H1 (cell line): ENCODE data around the gene RELN. TPM values are rescaled to one million over a fixed set of nuclear protein-coding genes. Genes with fewer than 3 reads are reported as not detected.

ENCODE experiments used
- CTCF ChIA-PET: fragments of 300-600 bp; sonication (Branson Sonifier 250); formaldehyde crosslinking; loops from one replicate; lab custom pipeline; 2021; ENCODE audit not compliant: partially characterized antibody; lab: Charles Lee
- POLR2A ChIA-PET: fragments of 300-600 bp; sonication (Branson Sonifier 250); formaldehyde crosslinking; loops from one replicate; lab custom pipeline; 2021; ENCODE audit warnings: inconsistent platforms; ENCODE audit not compliant: partially characterized antibody; lab: Charles Lee
- DNase-seq, 2 experiments: peaks; one replicate each; pipeline versions ENCODE4 v3.0.0 to v3.0.0-alpha.2; 2010 to 2022; ENCODE audit warnings: low spot score in 2 of 2, low read depth in 1 of 2, mixed read lengths in 1 of 2
- FAIRE-seq: peaks from 2 replicates; lab custom pipeline; 2011; peaks lifted over from hg19 to GRCh38; lab: Jason Lieb, UNC
- H2AFZ ChIP-seq: 2 replicates; pipeline ENCODE4 v1.8.1; 2012; ENCODE audit warnings: low read length, inconsistent platforms
- H2AK5ac ChIP-seq: 2 replicates; pipeline ENCODE4 v1.6.1; 2013; ENCODE audit warnings: low read depth, low read length
- H2BK120ac ChIP-seq: replicated peaks from 2 replicates; pipeline ENCODE3; 2013; ENCODE audit warnings: low read depth, low read length, inconsistent platforms
- H2BK12ac ChIP-seq: 2 replicates; pipeline ENCODE4 v1.6.1; 2013; ENCODE audit warnings: low read depth, low read length
- H2BK15ac ChIP-seq: 2 replicates; pipeline ENCODE4 v1.6.1; 2013; ENCODE audit warnings: low read length
- H2BK20ac ChIP-seq: 2 replicates; pipeline ENCODE4 v1.6.1; 2013; ENCODE audit warnings: low read length
- H2BK5ac ChIP-seq: 2 replicates; pipeline ENCODE4 v1.6.1; 2013; ENCODE audit warnings: low read depth, low read length
- H3K14ac ChIP-seq: 2 replicates; pipeline ENCODE4 v1.6.1; 2013; ENCODE audit warnings: inconsistent platforms; ENCODE audit not compliant: insufficient read length
- H3K18ac ChIP-seq: 2 replicates; pipeline ENCODE4 v1.6.1; 2013; ENCODE audit warnings: low read length; ENCODE audit errors: extremely low read depth
- H3K23ac ChIP-seq: 2 replicates; pipeline ENCODE4 v1.6.1; 2013; ENCODE audit warnings: inconsistent platforms; ENCODE audit not compliant: insufficient read length
- H3K23me2 ChIP-seq: 2 replicates; pipeline ENCODE4 v1.6.1; 2013; ENCODE audit warnings: low read depth, low read length
- H3K27ac ChIP-seq: 2 replicates; pipeline ENCODE4 v1.6.1; 2011; ENCODE audit warnings: low read depth, low read length, inconsistent platforms
- H3K27me3 ChIP-seq, 4 experiments: replicated peaks in 1 of 4; 1 replicate in 1 of 4; 2 replicates in 3 of 4; pipeline versions ENCODE4 v1.6.1 to v1.8.1; 2011 to 2013; ENCODE audit warnings: low read length in 3 of 4, mild to moderate bottlenecking in 3 of 4, inconsistent platforms in 2 of 4, mixed read lengths in 2 of 4, moderate library complexity in 1 of 4; ENCODE audit not compliant: control insufficient read depth in 3 of 4, insufficient read depth in 3 of 4; ENCODE audit errors: extremely low read depth in 1 of 4
- H3K36me3 ChIP-seq, 4 experiments: 2 replicates each; pipeline versions ENCODE4 v1.6.1 to v1.8.1; 2011 to 2013; ENCODE audit warnings: mild to moderate bottlenecking in 4 of 4, low read length in 3 of 4, moderate library complexity in 2 of 4, control low read depth in 1 of 4, inconsistent platforms in 1 of 4; ENCODE audit not compliant: insufficient read depth in 4 of 4, control insufficient read depth in 2 of 4
- H3K4ac ChIP-seq: replicated peaks from 2 replicates; pipeline ENCODE3; 2013; ENCODE audit warnings: low read length, low read depth, mixed read lengths, inconsistent platforms; ENCODE audit not compliant: insufficient read length
- H3K4me1 ChIP-seq, 4 experiments: replicated peaks in 1 of 4; 1 replicate in 1 of 4; 2 replicates in 3 of 4; pipeline versions ENCODE4 v1.6.1 to v1.8.1; 2011 to 2013; ENCODE audit warnings: low read length in 3 of 4, inconsistent platforms in 2 of 4, mixed read lengths in 1 of 4; ENCODE audit not compliant: insufficient read depth in 4 of 4, control insufficient read depth in 3 of 4
- H3K4me2 ChIP-seq, 2 experiments: 2 replicates each; pipeline versions ENCODE4 v1.6.1 to v1.8.1; 2011 to 2013; ENCODE audit warnings: low read depth in 2 of 2, low read length in 2 of 2, control low read depth in 1 of 2, inconsistent platforms in 1 of 2, mild to moderate bottlenecking in 1 of 2; ENCODE audit not compliant: insufficient read depth in 1 of 2
- H3K4me3 ChIP-seq, 4 experiments: fragments of 200-600, 300-600 bp in 1 of 4; sonication (generic), shearing (Covaris generic), sonication (Bioruptor Twin) in 1 of 4; 2 replicates each; pipeline versions ENCODE4 v1.5.1 to v1.8.1; 2011 to 2016; ENCODE audit warnings: low read length in 4 of 4, low read depth in 3 of 4, control low read depth in 2 of 4, inconsistent platforms in 2 of 4, mild to moderate bottlenecking in 2 of 4, mixed read lengths in 1 of 4, moderate library complexity in 1 of 4; ENCODE audit not compliant: insufficient read depth in 2 of 4; ENCODE audit errors: extremely low read depth in 1 of 4
- H3K56ac ChIP-seq: replicated peaks from 2 replicates; pipeline ENCODE3; 2013; ENCODE audit warnings: low read depth, mild to moderate bottlenecking, mixed read lengths, low read length, inconsistent platforms; ENCODE audit not compliant: insufficient read length
- H3K79me1 ChIP-seq: 2 replicates; pipeline ENCODE4 v1.6.1; 2013; ENCODE audit warnings: low read depth, low read length, control low read depth
- H3K79me2 ChIP-seq, 2 experiments: 2 replicates each; pipeline versions ENCODE4 v1.6.1 to v1.8.1; 2012 to 2013; ENCODE audit warnings: low read length in 2 of 2, mild to moderate bottlenecking in 2 of 2, inconsistent platforms in 1 of 2; ENCODE audit not compliant: insufficient read depth in 2 of 2, control insufficient read depth in 1 of 2
- H3K9ac ChIP-seq, 4 experiments: replicated peaks in 1 of 4; 1 replicate in 1 of 4; 2 replicates in 3 of 4; pipeline versions ENCODE4 v1.6.1 to v1.8.1; 2011 to 2013; ENCODE audit warnings: low read depth in 3 of 4, low read length in 3 of 4, control low read depth in 2 of 4, mild to moderate bottlenecking in 2 of 4, moderate library complexity in 2 of 4, inconsistent platforms in 1 of 4; ENCODE audit errors: extremely low read depth in 1 of 4
- H3K9me3 ChIP-seq, 2 experiments: 2 replicates each; pipeline versions ENCODE4 v1.6.1 to v1.8.1; 2012 to 2013; ENCODE audit warnings: mild to moderate bottlenecking in 2 of 2, moderate library complexity in 2 of 2, control low read depth in 1 of 2, inconsistent platforms in 1 of 2, low read depth in 1 of 2, low read length in 1 of 2, mixed read lengths in 1 of 2; ENCODE audit not compliant: insufficient read depth in 2 of 2
- H4K20me1 ChIP-seq, 2 experiments: replicated peaks in 1 of 2; 2 replicates each; pipeline versions ENCODE3 to v1.8.1; 2011 to 2013; ENCODE audit warnings: inconsistent platforms in 2 of 2, low read length in 2 of 2, mild to moderate bottlenecking in 1 of 2; ENCODE audit not compliant: insufficient read depth in 2 of 2, control insufficient read depth in 1 of 2
- H4K5ac ChIP-seq: 2 replicates; pipeline ENCODE4 v1.6.1; 2013; ENCODE audit warnings: low read length, low read depth, mixed read lengths, inconsistent platforms; ENCODE audit not compliant: insufficient read length
- H4K8ac ChIP-seq: 2 replicates; pipeline ENCODE4 v1.8.0; 2013; ENCODE audit warnings: mild to moderate bottlenecking, moderate library complexity, low read length, inconsistent platforms; ENCODE audit not compliant: insufficient read depth; ENCODE audit errors: extremely low read depth
- H4K91ac ChIP-seq: replicated peaks from 2 replicates; pipeline ENCODE3; 2013; ENCODE audit warnings: low read length, mixed read lengths, inconsistent platforms; ENCODE audit not compliant: insufficient read length
- EZH2 ChIP-seq: fragments of 200-600 bp; sonication (generic); IDR thresholded peaks from 2 replicates; pipeline ENCODE4 v1.7.1; 2012; ENCODE audit warnings: low read depth, mild to moderate bottlenecking, moderate library complexity, low read length, inconsistent platforms; ENCODE audit not compliant: severe bottlenecking
- SAP30 ChIP-seq: fragments of 300-600 bp; sonication (generic); IDR thresholded peaks from 2 replicates; pipeline ENCODE4 v1.7.1; 2012; ENCODE audit warnings: low read length, moderate library complexity, mild to moderate bottlenecking, inconsistent platforms; ENCODE audit not compliant: insufficient read depth, insufficient replicate concordance
- SUZ12 ChIP-seq: fragments of 200-600 bp; sonication (generic); IDR thresholded peaks from 2 replicates; pipeline ENCODE4 v1.6.1; 2012; ENCODE audit warnings: mild to moderate bottlenecking, inconsistent platforms, low read length, moderate library complexity, mixed read lengths
- WGBS, 2 experiments: shearing (Covaris generic) in 1 of 2; methylation state at CpG; one replicate each; pipeline versions ENCODE4 v1.1.6 to v1.1.7; 2013 to 2015; ENCODE audit warnings: low lambda C conversion rate in 2 of 2, mixed read lengths in 2 of 2, inconsistent platforms in 1 of 2, low coverage in 1 of 2, missing lambda C conversion rate in 1 of 2; ENCODE audit not compliant: insufficient replicate concordance in 2 of 2, insufficient coverage in 1 of 2, insufficient read length in 1 of 2; ENCODE audit errors: extremely low coverage in 1 of 2, missing lambda C conversion rate in 1 of 2; 5-methylcytosine and 5-hydroxymethylcytosine counted together
- polyA plus RNA-seq, 7 experiments: library from polyadenylated mRNA; depleted of rRNA in 3 of 7; stranded (reverse) in 5 of 7; unstranded in 2 of 7; fragments of >200 nt in 5 of 7; fragments of 200-250 nt in 2 of 7; gene quantifications; 1 replicate in 5 of 7; 2 replicates in 1 of 7; 4 replicates in 1 of 7; pipeline versions ENCODE4 v1.2.1 to v1.2.3, GENCODE V29; 2011 to 2013; ENCODE audit warnings: missing spikeins in 2 of 7, mixed read lengths in 2 of 7
- total RNA-seq: library from RNA; stranded (reverse); fragmentation: NEBNext Ultra II Directional; extraction: Animal tissue kit (Norgen Biotek cat#: 25700); gene quantifications from 2 replicates; pipeline ENCODE4 v1.2.1, GENCODE V29; 2021

Gene RELN
- total and polyA plus RNA-seq, 2 of the 8 experiments (the other 6 are each of a cell fraction or from before 2014, with no cell fraction given), result 0.03 to 0.07 TPM

DNA sequence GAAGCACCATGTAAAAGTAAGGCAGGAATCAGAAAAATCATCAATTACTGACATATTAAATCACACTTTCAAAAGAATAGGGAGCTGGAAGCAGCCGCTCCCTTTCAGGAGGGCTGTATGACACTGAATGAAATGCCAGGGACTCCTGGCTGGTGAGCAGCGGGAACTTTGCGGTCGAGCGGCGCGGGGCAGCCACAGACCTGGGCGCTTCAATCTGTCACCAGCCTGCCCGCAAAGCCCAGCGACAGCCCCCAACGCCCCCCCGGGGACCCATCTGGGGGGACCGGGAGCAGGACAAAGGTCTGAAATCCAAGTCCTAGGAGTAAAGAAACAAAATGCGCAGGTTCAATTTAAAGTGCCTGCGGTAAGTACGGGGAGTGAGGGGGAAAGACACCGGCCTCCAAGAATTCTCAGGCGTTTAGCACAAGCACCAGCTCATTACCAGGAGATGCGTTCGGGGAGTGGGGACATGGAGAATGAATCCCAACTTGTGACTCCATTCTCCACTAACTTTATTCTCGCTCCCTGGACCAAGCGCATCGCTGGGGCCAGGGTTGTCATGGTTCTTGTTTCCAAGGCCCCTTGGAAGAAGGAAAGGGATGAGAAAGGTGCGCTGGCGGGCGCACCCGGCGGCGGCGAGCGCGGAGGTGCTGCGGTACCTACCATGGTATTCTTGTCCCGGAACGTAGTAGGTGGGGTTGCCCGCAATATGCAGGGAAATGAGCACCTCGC lies 824 bp downstream of the RELN start:
- Histone ChIP-seq H2BK15ac (no peak overlapping the region), H4K20me1 (no peaks in the 10 kb centered on the region), H3K27me3 (peaks cover 11 to 47% (median 42%) of the 10 kb centered on the region in 4 experiments), H3K4me2 (peak overlapping the region; percentile 72 to 94), H2AFZ (peak overlapping the region; percentile 72), H3K4me1 (peaks cover 0 to 2% (median 0%) of the 10 kb centered on the region in 4 experiments; a peak in 1 of 7 replicates), H3K9me3 (no peaks in the 10 kb centered on the region), H2AK5ac (no peak overlapping the region), H3K79me1 (no peaks in the 10 kb centered on the region), H3K27ac (no peak overlapping the region), H3K4ac (no peak overlapping the region), H2BK120ac (no peak overlapping the region), H2BK5ac (no peak overlapping the region), H3K9ac (no peak overlapping the region), H3K23me2 (peaks cover 15% of the 10 kb centered on the region), H3K23ac (no peak overlapping the region), H2BK20ac (no peak overlapping the region), H3K56ac (no peak overlapping the region), H2BK12ac (no peak overlapping the region), H3K36me3 (no peaks in the 10 kb centered on the region), H3K18ac (no peak overlapping the region), H3K4me3 (peak overlapping the region; percentile 40 to 63 (median 52)), H3K14ac (no peak overlapping the region), H3K79me2 (no peaks in the 10 kb centered on the region), H4K91ac (no peak overlapping the region), H4K5ac (no peak overlapping the region), H4K8ac (no peak overlapping the region)
- CTCF ChIA-PET, result no interaction called here
- 5% methylated on average over 34 of the region's 37 CpGs; no CpG with 5 or more reads in 1 of the 2 experiments for WGBS, 2 experiments
- DNase-seq (no peak), FAIRE-seq (no peak)
- POLR2A ChIA-PET, result no interaction called here
- no peak for TF ChIP-seq SAP30
- peak; percentile 88 for TF ChIP-seq SUZ12
- peak; percentile 80 for TF ChIP-seq EZH2
